M059J (cell line): ENCODE measurements around the gene THAP6. TPM values are rescaled to one million over a fixed set of nuclear protein-coding genes. Genes with fewer than 3 reads are reported as not detected.
A peak's percentile ranks its signal among the peaks of the same experiment; 100 is the strongest.
"Not testable (repeated sequence)": the region's sequence is repeated elsewhere in the genome, so short reads cannot be mapped to it uniquely, and the experiment has no call there.

Experiments
- DNase-seq: peaks from one replicate; pipeline ENCODE4 v3.0.0-alpha.2; 2012; ENCODE audit warnings: low read depth
- total RNA-seq: library from RNA; depleted of rRNA; stranded (reverse); fragments of >200 nt; shearing (Covaris generic); gene quantifications from 2 replicates; pipeline ENCODE4 v1.2.3, GENCODE V29; 2014; rRNA removed

THAP6 gene
- total RNA-seq: 6.3 and 8.9 TPM in 2 replicates

GRCh38 chr4:75514131-75514948, at the start of gene THAP6, which contains the start of gene RCHY1:
Gene THAP6 (plus strand): TSS chr4:75514473. CDS start chr4:75515453, 980 bp downstream.
Gene RCHY1 (minus strand): TSS chr4:75514403. CDS start chr4:75514286, 117 bp downstream.
- peak; percentile 95 for DNase-seq

DNA sequence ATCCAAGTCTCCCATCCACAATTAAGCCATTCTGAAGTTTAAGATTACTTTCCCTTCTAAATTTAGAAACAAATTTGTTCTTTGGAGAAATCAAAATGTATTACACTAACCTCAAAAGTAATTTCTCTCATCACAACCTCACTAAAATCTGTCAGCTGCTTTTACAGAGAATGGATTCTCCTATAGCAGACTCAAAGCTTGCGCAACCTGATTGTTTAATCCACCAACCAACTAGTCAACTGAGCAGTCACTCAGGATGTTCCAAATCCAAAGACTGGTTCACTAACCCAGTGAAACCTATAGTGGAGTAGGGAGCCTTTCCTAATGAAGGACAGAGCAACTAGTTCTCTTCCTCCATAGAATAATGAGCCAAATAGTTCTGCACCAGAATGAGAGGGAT, 44.4 kb upstream of the THAP6 start:
- DNase-seq: no peak

GRCh38 chr4:75470738-75471137, 43.5 kb upstream of the THAP6 start:
- DNase-seq: no peak

GRCh38 chr4:75477201-75477600, 37.1 kb upstream of the THAP6 start:
- DNase-seq: no peak

GRCh38 chr4:75484190-75484589, 30.1 kb upstream of the THAP6 start:
- DNase-seq: no peak

- DNase-seq: peak; percentile 25
These were observed 24.1 kb upstream of the THAP6 start for GRCh38 chr4:75490155-75490554.

DNA sequence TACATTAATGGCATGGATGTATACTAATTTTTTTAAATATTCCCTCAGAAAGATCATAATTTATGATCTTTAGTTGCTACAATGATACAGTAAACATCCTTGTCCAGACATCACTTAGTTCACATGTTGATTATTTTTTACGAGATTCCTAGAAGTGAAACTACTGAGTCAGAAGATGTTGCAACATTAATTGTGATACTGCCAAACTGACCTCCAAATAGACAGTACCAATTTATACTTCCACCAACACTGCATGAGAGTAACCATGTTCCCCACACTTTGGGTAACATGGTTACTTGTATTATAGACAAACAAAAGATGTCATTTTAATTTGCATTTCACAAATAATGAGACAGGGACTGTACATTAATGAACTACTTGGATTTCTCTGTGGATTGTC, 19.7 kb upstream of the THAP6 start:
- peak; percentile 68 for DNase-seq

DNA sequence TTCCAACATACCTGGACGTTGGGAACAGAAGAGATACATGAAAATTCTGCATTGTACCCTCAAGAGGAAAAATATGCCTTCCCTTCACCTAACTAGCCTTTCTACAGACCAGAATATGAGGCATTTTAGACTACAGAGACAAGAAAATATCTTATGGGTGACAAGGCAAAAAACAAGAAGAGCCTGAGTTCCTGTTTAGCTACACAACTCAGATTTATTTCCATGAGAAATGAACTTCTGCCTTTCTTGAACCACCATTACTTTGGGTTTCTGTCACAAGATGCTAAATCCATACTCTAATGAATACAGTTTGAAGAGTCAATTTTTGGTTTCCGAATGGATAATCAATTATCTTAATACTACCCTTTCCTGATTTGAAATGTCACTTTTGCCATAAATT, 18.8 kb upstream of the THAP6 start:
- DNase-seq: no peak

GRCh38 chr4:75496406-75496805, 17.9 kb upstream of the THAP6 start:
- no peak for DNase-seq

- no peak for DNase-seq
These were observed 17.1 kb upstream of the THAP6 start for GRCh38 chr4:75497133-75497532.

GRCh38 chr4:75498041-75498440, 16.2 kb upstream of the THAP6 start:
- DNase-seq: peak; percentile 3

GRCh38 chr4:75499900-75500299, 14.4 kb upstream of the THAP6 start:
- DNase-seq: no peak

GRCh38 chr4:75502671-75503070, 11.6 kb upstream of the THAP6 start:
- no peak for DNase-seq

GRCh38 chr4:75505630-75506029, 8.6 kb upstream of the THAP6 start:
- no peak for DNase-seq

DNA sequence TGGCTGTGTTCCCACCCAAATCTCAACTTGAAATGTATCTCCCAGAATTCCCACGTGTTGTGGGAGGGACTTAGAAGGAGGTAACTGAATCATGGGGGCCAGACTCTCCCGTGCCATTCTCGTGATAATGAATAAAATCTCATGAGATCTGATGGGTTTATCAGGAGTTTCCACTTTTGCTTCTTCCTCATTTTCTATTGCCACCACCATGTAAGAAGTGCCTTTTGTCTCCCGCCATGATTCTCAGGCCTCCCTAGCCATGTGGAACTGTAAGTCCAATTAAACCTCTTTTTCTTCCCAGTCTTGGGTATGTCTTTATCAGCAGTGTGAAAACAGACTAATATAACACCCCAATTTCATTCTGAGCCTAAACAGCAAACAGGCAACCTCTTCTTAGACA, 4.7 kb upstream of the THAP6 start:
- not testable (repeated sequence) for DNase-seq

GRCh38 chr4:75511841-75512240, 2.4 kb upstream of the THAP6 start:
- no peak for DNase-seq

DNA sequence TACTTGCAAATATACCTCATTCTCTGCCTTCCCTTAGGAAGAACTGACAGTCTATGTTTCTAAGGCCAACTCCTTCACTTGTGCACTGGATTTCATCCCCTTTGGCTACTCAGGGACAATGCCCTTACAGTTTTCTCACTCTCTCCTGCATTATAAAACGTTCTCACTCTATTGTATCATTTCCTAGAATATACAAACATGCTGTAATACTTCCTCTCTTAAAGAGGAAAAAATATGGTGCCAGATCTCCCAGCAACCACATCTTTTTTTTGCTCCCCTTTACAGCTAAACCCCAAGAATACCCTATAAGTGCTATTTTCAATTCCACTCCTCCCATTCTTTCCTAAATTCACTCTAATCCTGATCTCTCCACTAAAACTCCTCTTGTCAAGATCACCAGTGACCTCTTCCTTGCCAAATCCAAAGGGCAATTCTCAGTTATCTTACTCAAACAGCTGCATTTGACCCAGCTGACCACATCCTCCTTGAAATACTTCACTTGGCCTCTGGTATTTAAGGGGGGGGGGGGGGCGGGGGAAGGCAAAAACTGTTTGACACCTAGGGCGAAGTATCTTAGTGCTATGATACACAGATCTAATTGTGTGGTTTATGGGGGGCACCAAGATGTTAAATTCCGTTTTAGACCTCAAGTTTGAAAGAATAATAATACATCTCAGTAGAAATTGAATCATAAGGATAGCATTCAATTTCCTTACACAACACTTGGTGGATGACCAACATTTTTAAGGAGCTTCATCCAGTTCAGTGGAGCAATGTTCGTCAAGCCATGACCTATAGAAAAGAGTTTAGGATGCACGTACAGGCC, 1.7 kb upstream of the THAP6 start:
- DNase-seq: peak; percentile 64

DNA sequence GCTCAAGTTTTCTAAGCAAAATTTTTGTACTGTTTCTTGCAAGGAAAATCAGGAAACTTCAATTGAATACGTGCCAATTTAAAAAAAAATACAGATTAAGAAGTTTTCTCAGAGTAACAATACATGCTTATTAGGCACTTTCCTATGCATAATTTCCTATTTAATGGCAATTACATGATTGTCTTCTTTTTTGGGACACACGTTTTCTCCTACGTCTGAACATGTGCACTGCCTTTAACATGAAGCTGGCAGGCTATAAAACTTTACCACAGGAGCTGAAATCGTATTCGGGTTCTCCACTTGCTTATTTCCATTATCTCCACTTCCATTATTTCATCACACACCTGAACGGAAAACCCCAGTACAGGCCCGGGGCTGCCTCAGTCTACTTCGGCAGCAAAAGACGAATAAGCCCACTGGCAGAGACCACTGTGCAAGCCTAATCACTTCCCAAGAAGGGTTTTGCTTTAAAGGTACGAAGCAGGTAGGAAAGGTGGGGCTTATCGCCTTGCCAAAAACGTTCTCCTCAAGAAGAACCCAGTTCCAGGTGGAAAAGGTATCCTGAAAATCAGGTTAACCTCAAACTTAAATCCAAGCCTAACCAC, 645 bp upstream of the THAP6 start:
- DNase-seq: peak; percentile 3

- no peak for DNase-seq
These were observed 808 bp downstream of the THAP6 start for GRCh38 chr4:75514949-75515612.

- no peak for DNase-seq
These were observed 1.9 kb downstream of the THAP6 start for GRCh38 chr4:75516144-75516543.

- DNase-seq: not testable (repeated sequence)
These were observed 5.2 kb downstream of the THAP6 start for GRCh38 chr4:75519452-75519851.

DNA sequence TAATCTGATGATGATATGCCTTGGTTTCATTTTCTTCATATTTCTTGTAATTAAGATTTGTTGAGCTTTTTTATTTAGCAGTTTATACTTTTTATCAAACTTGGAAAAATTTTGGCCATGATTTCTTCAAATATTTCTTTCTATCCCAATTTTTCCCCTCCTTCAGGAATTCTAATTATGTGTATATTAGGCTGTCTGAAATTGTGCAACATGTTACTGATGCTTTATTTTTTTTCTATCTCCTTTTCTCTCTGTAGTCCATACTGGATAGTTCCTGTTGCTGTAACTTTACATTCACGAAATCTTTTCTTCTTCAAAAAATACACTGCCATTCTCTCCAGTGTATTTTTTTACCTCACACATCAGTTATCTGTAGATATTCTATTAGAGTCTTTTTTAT, 10.8 kb downstream of the THAP6 start:
- no peak for DNase-seq
